ENCODE data around the gene FGFR3. TPM values are rescaled to one million over a fixed set of nuclear protein-coding genes. Genes with fewer than 3 reads are reported as not detected.

FGFR3 gene
- 1 to 10 TPM; 1.2 to 5.3 (median 2.4) TPM for total RNA-seq
- polyA plus RNA-seq = 1 to 10 TPM; 1.3 to 6.6 TPM
- long read RNA-seq, donor 1, partial matches to known transcripts = 3 of 10 reads
- long read RNA-seq, donor 1, other reads (novel, unspliced or antisense) = 7 of 10 reads
- long read RNA-seq, donor 2, partial matches to known transcripts = 4 of 6 reads
- long read RNA-seq, donor 2, other reads (novel, unspliced or antisense) = 2 of 6 reads
- long read RNA-seq, donor 3, partial matches to known transcripts = 0 of 10 reads
- long read RNA-seq, donor 3, other reads (novel, unspliced or antisense) = 10 of 10 reads

GRCh38 chr4:1792832-1793495 is at the start of gene FGFR3:
Gene FGFR3, plus strand, starts transcription at chr4:1793293. Its CDS starts 642 bp downstream, at chr4:1793935.
- peak; percentile 19 to 52 for DNase-seq
- no peaks in the 10 kb centered on the region for H3K36me3 ChIP-seq
- WGBS, 2 donors = 2% methylated on average over 55 to 95 of the region's 95 CpGs
- ATAC-seq = peak; percentile 27 to 88 (median 77)
- no peak for TF ChIP-seq CTCF (IDR thresholded peaks at IDR 0.05)
- intact Hi-C loops (cut with DNase I) = no loop called here
- H3K4me3 ChIP-seq = peak within 1 kb of the TSS in 9 of 10 donors; percentile 32 to 60 (median 51)
- peaks cover 19 to 61% (median 43%) of the 10 kb centered on the region in 7 donors for H3K27me3 ChIP-seq
- H3K27ac ChIP-seq = peak within 1 kb of the TSS in 1 of 10 donors; percentile 56
- no peaks in the 10 kb centered on the region for H3K9me3 ChIP-seq
- H3K4me1 ChIP-seq = peaks cover 8 to 23% (median 18%) of the 10 kb centered on the region in 9 donors

- DNase-seq = no peak
- Histone ChIP-seq H3K9me3 (peaks cover 0 to 8% (median under 1%) of the 10 kb centered on the region in 11 donors), H3K4me3 (no peak overlapping the region), H3K36me3 (peaks cover 0 to 69% (median 4%) of the 10 kb centered on the region in 9 donors), H3K27ac (no peak overlapping the region), H3K27me3 (peaks cover 0 to 10% (median 5%) of the 10 kb centered on the region in 7 donors), H3K4me1 (peaks cover 0 to 13% (median 3%) of the 10 kb centered on the region in 9 donors)
- WGBS, 2 donors = 86 to 97% methylated on average over 12 of the region's 12 CpGs
- intact Hi-C loops (cut with DNase I) = no loop called here
- no peak for ATAC-seq
- no peak for TF ChIP-seq CTCF (IDR thresholded peaks at IDR 0.05)
These were observed 49.5 kb upstream of the FGFR3 start for GRCh38 chr4:1743551-1743950.

- intact Hi-C loops (cut with DNase I) = no loop called here
- ATAC-seq (no peak), DNase-seq (no peak)
- WGBS, 2 donors = 96 to 97% methylated on average over 6 of the region's 6 CpGs
- Histone ChIP-seq H3K27ac (no peak overlapping the region), H3K4me1 (peaks cover 0 to 15% (median 4%) of the 10 kb centered on the region in 9 donors), H3K4me3 (no peak overlapping the region), H3K27me3 (peaks cover 0 to 11% (median 7%) of the 10 kb centered on the region in 7 donors), H3K9me3 (peaks cover 0 to 4% (median 0%) of the 10 kb centered on the region in 11 donors), H3K36me3 (peaks cover 0 to 65% (median 4%) of the 10 kb centered on the region in 9 donors)
- no peak for TF ChIP-seq CTCF (IDR thresholded peaks at IDR 0.05)
These were observed 49.1 kb upstream of the FGFR3 start for GRCh38 chr4:1743975-1744374.

GRCh38 chr4:1744552-1744951 is 48.5 kb upstream of the FGFR3 start:
- Histone ChIP-seq H3K9me3 (no peaks in the 10 kb centered on the region), H3K4me3 (no peak overlapping the region), H3K36me3 (peaks cover 0 to 60% (median 4%) of the 10 kb centered on the region in 9 donors), H3K27me3 (peaks cover 0 to 11% (median 7%) of the 10 kb centered on the region in 7 donors), H3K4me1 (peaks cover 0 to 15% (median 4%) of the 10 kb centered on the region in 9 donors), H3K27ac (no peak overlapping the region)
- WGBS, 2 donors = 94 to 95% methylated on average over 14 of the region's 14 CpGs
- intact Hi-C loops (cut with DNase I) = no loop called here
- DNase-seq (no peak), ATAC-seq (no peak)
- TF ChIP-seq CTCF (IDR thresholded peaks at IDR 0.05) = no peak

Measured in heart right ventricle (tissue), 16 donors.